Mesendoderm (in vitro differentiated cells): ENCODE results near the gene TRIM37.

Experiments used
- DNase-seq: peaks from one replicate; pipeline ENCODE4 v3.0.0; 2013
- H2AK5ac ChIP-seq: 2 replicates; pipeline ENCODE4 v1.6.1; 2013; ENCODE audit warnings: low read length, inconsistent platforms
- H2BK120ac ChIP-seq: 2 replicates; pipeline ENCODE4 v1.6.1; 2013; ENCODE audit warnings: low read depth, mild to moderate bottlenecking, low read length, moderate library complexity, mixed read lengths
- H2BK15ac ChIP-seq: replicated peaks from 2 replicates; pipeline ENCODE4 v1.6.1; 2013; ENCODE audit warnings: low read depth, mild to moderate bottlenecking, moderate library complexity
- H2BK5ac ChIP-seq: 2 replicates; pipeline ENCODE4 v1.6.1; 2013; ENCODE audit warnings: low read length, inconsistent platforms
- H3K18ac ChIP-seq: 2 replicates; pipeline ENCODE4 v1.6.1; 2013; ENCODE audit warnings: mild to moderate bottlenecking, low read length, mixed read lengths
- H3K23ac ChIP-seq: one replicate; pipeline ENCODE4 v1.6.1; 2013; ENCODE audit warnings: low read length
- H3K27ac ChIP-seq: 2 replicates; pipeline ENCODE4 v1.5.1; 2013; ENCODE audit warnings: low read depth, mild to moderate bottlenecking, inconsistent platforms, low read length, moderate library complexity
- H3K27me3 ChIP-seq: 2 replicates; pipeline ENCODE4 v1.6.1; 2013; ENCODE audit warnings: low read length, control low read depth, mild to moderate bottlenecking, inconsistent platforms; ENCODE audit not compliant: insufficient read depth, poor library complexity
- H3K36me3 ChIP-seq: 2 replicates; pipeline ENCODE4 v1.6.1; 2013; ENCODE audit warnings: low read length, inconsistent platforms; ENCODE audit not compliant: control insufficient read depth, insufficient read depth
- H3K4ac ChIP-seq: one replicate; pipeline ENCODE4 v1.6.1; 2013; ENCODE audit warnings: low read depth, mild to moderate bottlenecking, low read length, moderate library complexity
- H3K4me1 ChIP-seq: 2 replicates; pipeline ENCODE4 v1.6.1; 2013; ENCODE audit warnings: low read depth, low read length, inconsistent platforms; ENCODE audit not compliant: control insufficient read depth
- H3K4me2 ChIP-seq: 2 replicates; pipeline ENCODE4 v1.6.1; 2013; ENCODE audit warnings: low read length
- H3K4me3 ChIP-seq: 2 replicates; pipeline ENCODE4 v1.5.1; 2013; ENCODE audit warnings: mild to moderate bottlenecking, low read length
- H3K56ac ChIP-seq: one replicate; pipeline ENCODE4 v1.6.1; 2013; ENCODE audit warnings: low read length
- H3K79me1 ChIP-seq: 2 replicates; pipeline ENCODE4 v1.6.1; 2013; ENCODE audit warnings: low read length, inconsistent platforms
- H3K79me2 ChIP-seq: 2 replicates; pipeline ENCODE4 v1.6.1; 2013; ENCODE audit warnings: mild to moderate bottlenecking, low read length; ENCODE audit not compliant: control insufficient read depth, insufficient read depth
- H3K9ac ChIP-seq: 2 replicates; pipeline ENCODE4 v1.6.1; 2013; ENCODE audit warnings: low read length, inconsistent platforms
- H4K5ac ChIP-seq: one replicate; pipeline ENCODE4 v1.6.1; 2013; ENCODE audit warnings: low read length
- H4K8ac ChIP-seq: one replicate; pipeline ENCODE4 v1.6.1; 2013; ENCODE audit warnings: low read depth, mild to moderate bottlenecking, control low read depth, low read length, moderate library complexity
- WGBS: extraction: QIAGEN DNeasy Blood & Tissue Kit; methylation state at CpG from one replicate; pipeline ENCODE4 v1.1.7; 2013; ENCODE audit warnings: low lambda C conversion rate, missing lambda C conversion rate; ENCODE audit not compliant: insufficient coverage; ENCODE audit errors: extremely low coverage; 5-methylcytosine and 5-hydroxymethylcytosine counted together

TRIM37 gene

DNA sequence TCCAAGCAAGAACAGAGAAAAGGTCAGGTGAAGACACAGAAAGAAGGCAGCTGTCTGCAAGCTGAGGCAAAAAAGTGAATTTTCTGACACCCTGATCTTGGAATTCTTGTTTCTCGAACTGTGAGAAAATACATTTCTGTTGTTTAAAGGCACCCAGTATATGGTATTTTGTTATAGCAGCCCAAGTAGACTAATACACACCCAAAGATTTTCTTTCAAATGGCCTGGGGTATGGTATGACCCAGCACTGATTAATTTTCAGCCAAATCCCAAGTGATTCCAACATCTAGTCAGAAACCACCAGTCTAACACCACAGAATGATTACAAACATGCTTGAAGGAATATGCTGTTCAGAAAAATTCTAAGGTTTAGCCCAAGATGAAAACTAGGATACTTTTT, 36.8 kb downstream of the TRIM37 start:
- Histone ChIP-seq H3K4me1 (no peaks in the 10 kb centered on the region), H4K5ac (no peak overlapping the region), H3K4me2 (no peak overlapping the region), H3K56ac (no peak overlapping the region), H2BK120ac (no peak overlapping the region), H3K27ac (no peak overlapping the region), H3K79me1 (no peaks in the 10 kb centered on the region), H3K4me3 (no peak overlapping the region), H3K23ac (no peak overlapping the region), H2BK15ac (no peak overlapping the region), H2BK5ac (no peak overlapping the region), H3K79me2 (no peaks in the 10 kb centered on the region), H3K36me3 (no peaks in the 10 kb centered on the region), H3K4ac (no peak overlapping the region), H3K27me3 (no peaks in the 10 kb centered on the region), H2AK5ac (no peak overlapping the region), H3K18ac (no peak overlapping the region), H3K9ac (no peak overlapping the region), H4K8ac (no peak overlapping the region)
- DNase-seq, result no peak
- WGBS, result no CpG with 5 or more reads among the region's 1 CpG

GRCh38 chr17:59067756-59068155, 38.9 kb downstream of the TRIM37 start:
- no CpG with 5 or more reads among the region's 6 CpGs for WGBS
- Histone ChIP-seq H3K56ac (no peak overlapping the region), H2BK15ac (no peak overlapping the region), H4K8ac (no peak overlapping the region), H3K4me2 (no peak overlapping the region), H3K79me1 (no peaks in the 10 kb centered on the region), H3K4me3 (no peak overlapping the region), H3K79me2 (no peaks in the 10 kb centered on the region), H3K36me3 (no peaks in the 10 kb centered on the region), H3K27me3 (no peaks in the 10 kb centered on the region), H2BK5ac (no peak overlapping the region), H3K18ac (no peak overlapping the region), H2BK120ac (no peak overlapping the region), H3K23ac (no peak overlapping the region), H3K27ac (no peak overlapping the region), H4K5ac (no peak overlapping the region), H3K4me1 (no peaks in the 10 kb centered on the region), H2AK5ac (no peak overlapping the region), H3K4ac (no peak overlapping the region), H3K9ac (no peak overlapping the region)
- no peak for DNase-seq

- H3K27ac ChIP-seq, result no peak overlapping the region
- no peak overlapping the region for H3K18ac ChIP-seq
- no peak overlapping the region for H4K8ac ChIP-seq
- H2BK120ac ChIP-seq, result no peak overlapping the region
- no peak overlapping the region for H2BK15ac ChIP-seq
- H3K36me3 ChIP-seq, result no peaks in the 10 kb centered on the region
- H4K5ac ChIP-seq, result no peak overlapping the region
- no peak for DNase-seq
- no CpG with 5 or more reads among the region's 2 CpGs for WGBS
- no peaks in the 10 kb centered on the region for H3K79me2 ChIP-seq
- no peak overlapping the region for H3K4me3 ChIP-seq
- H3K9ac ChIP-seq, result no peak overlapping the region
- no peak overlapping the region for H2AK5ac ChIP-seq
- no peak overlapping the region for H3K56ac ChIP-seq
- H3K4me2 ChIP-seq, result no peak overlapping the region
- no peaks in the 10 kb centered on the region for H3K27me3 ChIP-seq
- H3K4ac ChIP-seq, result no peak overlapping the region
- no peak overlapping the region for H3K23ac ChIP-seq
- H3K79me1 ChIP-seq, result no peaks in the 10 kb centered on the region
- no peak overlapping the region for H2BK5ac ChIP-seq
- no peaks in the 10 kb centered on the region for H3K4me1 ChIP-seq
Measured at GRCh38 chr17:59067340-59067739, 39.3 kb downstream of the TRIM37 start.

DNA sequence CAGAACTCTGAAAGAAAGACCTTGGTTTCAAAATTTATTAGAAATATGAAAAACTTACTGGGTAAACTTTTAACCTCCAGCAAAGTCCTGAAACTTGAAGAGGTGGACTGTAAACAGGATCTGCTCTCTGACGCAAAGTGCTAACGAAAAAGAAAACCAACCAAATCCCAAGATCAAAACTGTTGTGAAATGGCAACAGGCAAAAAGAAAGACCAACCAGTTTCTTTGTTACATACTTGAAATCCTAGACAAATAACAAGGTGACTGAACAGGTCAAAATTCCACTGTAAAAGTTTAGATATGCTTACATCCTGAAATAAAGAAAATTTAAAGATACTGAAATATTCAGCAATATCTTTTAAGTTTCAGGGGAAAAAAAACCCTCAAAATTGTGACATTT, 44.2 kb downstream of the TRIM37 start:
- no peak overlapping the region for H3K18ac ChIP-seq
- no peak overlapping the region for H2AK5ac ChIP-seq
- no peak overlapping the region for H3K27ac ChIP-seq
- H4K8ac ChIP-seq, result no peak overlapping the region
- no peak overlapping the region for H4K5ac ChIP-seq
- no peak overlapping the region for H3K56ac ChIP-seq
- H3K36me3 ChIP-seq, result no peaks in the 10 kb centered on the region
- H2BK5ac ChIP-seq, result no peak overlapping the region
- H3K23ac ChIP-seq, result no peak overlapping the region
- H3K79me1 ChIP-seq, result no peaks in the 10 kb centered on the region
- H3K4me3 ChIP-seq, result no peak overlapping the region
- no peaks in the 10 kb centered on the region for H3K4me1 ChIP-seq
- no peak overlapping the region for H3K9ac ChIP-seq
- no peaks in the 10 kb centered on the region for H3K27me3 ChIP-seq
- no peak overlapping the region for H3K4ac ChIP-seq
- DNase-seq, result no peak
- H2BK15ac ChIP-seq, result no peak overlapping the region
- WGBS, result no CpG with 5 or more reads among the region's 2 CpGs
- no peaks in the 10 kb centered on the region for H3K79me2 ChIP-seq
- no peak overlapping the region for H2BK120ac ChIP-seq
- no peak overlapping the region for H3K4me2 ChIP-seq

- Histone ChIP-seq H3K56ac (no peak overlapping the region), H3K4me2 (no peak overlapping the region), H3K27me3 (no peaks in the 10 kb centered on the region), H3K79me1 (no peaks in the 10 kb centered on the region), H3K36me3 (no peaks in the 10 kb centered on the region), H2AK5ac (no peak overlapping the region), H3K79me2 (no peaks in the 10 kb centered on the region), H3K4ac (no peak overlapping the region), H3K4me3 (no peak overlapping the region), H2BK15ac (no peak overlapping the region), H4K8ac (no peak overlapping the region), H3K23ac (no peak overlapping the region), H4K5ac (no peak overlapping the region), H2BK5ac (no peak overlapping the region), H3K27ac (no peak overlapping the region), H3K9ac (no peak overlapping the region), H2BK120ac (no peak overlapping the region), H3K18ac (no peak overlapping the region), H3K4me1 (no peaks in the 10 kb centered on the region)
- no CpG with 5 or more reads among the region's 5 CpGs for WGBS
- no peak for DNase-seq
Measured at GRCh38 chr17:59056857-59057256, 49.8 kb downstream of the TRIM37 start.

- no peak overlapping the region for H3K4me2 ChIP-seq
- no peak for DNase-seq
- no peak overlapping the region for H3K23ac ChIP-seq
- H2BK15ac ChIP-seq, result no peak overlapping the region
- H3K36me3 ChIP-seq, result no peaks in the 10 kb centered on the region
- H3K4ac ChIP-seq, result no peak overlapping the region
- H2BK120ac ChIP-seq, result no peak overlapping the region
- no peaks in the 10 kb centered on the region for H3K4me1 ChIP-seq
- no peak overlapping the region for H4K8ac ChIP-seq
- no peak overlapping the region for H2AK5ac ChIP-seq
- no peak overlapping the region for H3K4me3 ChIP-seq
- H3K9ac ChIP-seq, result no peak overlapping the region
- no peaks in the 10 kb centered on the region for H3K27me3 ChIP-seq
- H4K5ac ChIP-seq, result no peak overlapping the region
- no peaks in the 10 kb centered on the region for H3K79me1 ChIP-seq
- H3K18ac ChIP-seq, result no peak overlapping the region
- no peak overlapping the region for H3K56ac ChIP-seq
- no peak overlapping the region for H3K27ac ChIP-seq
- no CpG with 5 or more reads among the region's 1 CpG for WGBS
- no peaks in the 10 kb centered on the region for H3K79me2 ChIP-seq
- H2BK5ac ChIP-seq, result no peak overlapping the region
Measured at GRCh38 chr17:59049798-59050197, 56.9 kb downstream of the TRIM37 start.
